C4-2B (cell line): Measurements from ENCODE around the gene BBIP1.
A peak's percentile ranks its signal among the peaks of the same experiment; 100 is the strongest.

Experiments used
- H3K27ac ChIP-seq: fragments of 450-650 bp; 2 replicates; pipeline ENCODE4 v1.5.1; 2017
- CTCF ChIP-seq: fragments of 450-650 bp; conservative IDR thresholded peaks from 2 replicates; pipeline ENCODE4 v1.5.1; 2017; ENCODE audit warnings: mild to moderate bottlenecking
- ZFX ChIP-seq: fragments of 450-650 bp; IDR thresholded peaks from 2 replicates; pipeline ENCODE4 v1.6.1; 2017

BBIP1 gene

GRCh38 chr10:110919971-110920881 is 1.2 kb upstream of the BBIP1 start:
- peak overlapping the region; percentile 88 for H3K27ac ChIP-seq
- TF ChIP-seq ZFX (peak; percentile 78), CTCF (peak; percentile 7; the same call in 1 of the 2 replicates)

- H3K27ac ChIP-seq: peak within 1 kb of the TSS; percentile 88
- peak; percentile 22 for TF ChIP-seq CTCF
- TF ChIP-seq ZFX: peak; percentile 93
Measured at GRCh38 chr10:110919349-110919931, 460 bp upstream of the BBIP1 start, which contains the start of gene SHOC2. Gene SHOC2, plus strand, starts transcription at chr10:110919604. Its CDS starts 44,755 bp downstream, at chr10:110964359.

GRCh38 chr10:110918269-110918642 is 724 bp downstream of the BBIP1 start:
- no peak for TF ChIP-seq ZFX
- TF ChIP-seq CTCF: peak; percentile 10
- peak overlapping the region; percentile 88 for H3K27ac ChIP-seq

- TF ChIP-seq ZFX (no peak), CTCF (no peak)
- no peak overlapping the region; the same call in 1 of the 2 replicates for H3K27ac ChIP-seq
Measured at GRCh38 chr10:110916554-110917346, 2.2 kb downstream of the BBIP1 start.

GRCh38 chr10:110915600-110915999 is 3.4 kb downstream of the BBIP1 start:
- peak overlapping the region; percentile 41 for H3K27ac ChIP-seq

- TF ChIP-seq ZFX (no peak), CTCF (no peak)
Measured at GRCh38 chr10:110915035-110915434, 3.9 kb downstream of the BBIP1 start.

GRCh38 chr10:110914431-110914830 is 4.5 kb downstream of the BBIP1 start:
- no peak for TF ChIP-seq CTCF
- TF ChIP-seq ZFX: no peak
- no peak overlapping the region for H3K27ac ChIP-seq

More at GRCh38 chr10:110915035-110915434, 3.9 kb downstream of the BBIP1 start:
- no peak overlapping the region for H3K27ac ChIP-seq
